Measurements from ENCODE around the gene PUM1. TPM values are rescaled to one million over a fixed set of nuclear protein-coding genes. Genes with fewer than 3 reads are reported as not detected.

The PUM1 gene
- total RNA-seq, 2 donors from 2014 or later = 207 to 210 TPM

- no peak overlapping the region for H3K9ac ChIP-seq (ENCODE audit: extremely low read depth, low read length, poor library complexity, severe bottlenecking)
- no peak overlapping the region for H3K27ac ChIP-seq (ENCODE audit: low read depth, low read length)
- no peaks in the 10 kb centered on the region for H3K9me3 Mint-ChIP-seq
- no peak for TF ChIP-seq CTCF (conservative IDR thresholded peaks at IDR 0.05)
- DNase-seq = no peak
- H3K36me3 ChIP-seq (ENCODE audit: control insufficient read depth, insufficient read depth, low read length) = no peaks in the 10 kb centered on the region
- no peak overlapping the region for H3K4me3 ChIP-seq (ENCODE audit: low read length)
- H3K4me1 Mint-ChIP-seq = peaks cover 28% of the 10 kb centered on the region
- H3K27ac Mint-ChIP-seq = no peak overlapping the region
- H3K27me3 Mint-ChIP-seq (ENCODE audit: insufficient read depth) = no peaks in the 10 kb centered on the region
- no peaks in the 10 kb centered on the region for H3K27me3 ChIP-seq (ENCODE audit: control insufficient read depth, insufficient read depth, low read length, poor library complexity, severe bottlenecking)
- H3K9me3 ChIP-seq (ENCODE audit: control insufficient read depth, low read length) = no peaks in the 10 kb centered on the region
- peaks cover 5% of the 10 kb centered on the region for H3K36me3 Mint-ChIP-seq (ENCODE audit: low read depth)
- WGBS, 2 experiments (ENCODE audit: insufficient coverage in 1 of 2, insufficient read length in 1 of 2) = 86 to 95% methylated on average over 4 to 9 of the region's 10 CpGs
- H3K4me3 Mint-ChIP-seq = no peak overlapping the region
- H3K4me1 ChIP-seq (ENCODE audit: control insufficient read depth, insufficient read depth, low read length) = peaks cover 4% of the 10 kb centered on the region
Observed at GRCh38 chr1:30890502-30891226, 174.9 kb downstream of the PUM1 start.

GRCh38 chr1:30889511-30889910 is 176.0 kb downstream of the PUM1 start:
- DNase-seq = no peak
- Mint-ChIP-seq H3K9me3 (no peaks in the 10 kb centered on the region), H3K36me3 (ENCODE audit: low read depth) (peaks cover 5% of the 10 kb centered on the region), H3K4me3 (no peak overlapping the region), H3K27ac (no peak overlapping the region), H3K27me3 (ENCODE audit: insufficient read depth) (no peaks in the 10 kb centered on the region), H3K4me1 (peaks cover 21% of the 10 kb centered on the region)
- Histone ChIP-seq H3K9me3 (ENCODE audit: control insufficient read depth, low read length) (no peaks in the 10 kb centered on the region), H3K36me3 (ENCODE audit: control insufficient read depth, insufficient read depth, low read length) (no peaks in the 10 kb centered on the region), H3K9ac (ENCODE audit: extremely low read depth, low read length, poor library complexity, severe bottlenecking) (no peak overlapping the region), H3K4me1 (ENCODE audit: control insufficient read depth, insufficient read depth, low read length) (peaks cover 4% of the 10 kb centered on the region), H3K27me3 (ENCODE audit: control insufficient read depth, insufficient read depth, low read length, poor library complexity, severe bottlenecking) (no peaks in the 10 kb centered on the region), H3K4me3 (ENCODE audit: low read length) (no peak overlapping the region), H3K27ac (ENCODE audit: low read depth, low read length) (no peak overlapping the region)
- TF ChIP-seq CTCF (conservative IDR thresholded peaks at IDR 0.05) = no peak
- WGBS, 2 experiments (ENCODE audit: insufficient coverage in 1 of 2, insufficient read length in 1 of 2) = 94 to 99% methylated on average over 5 of the region's 5 CpGs

GRCh38 chr1:30888975-30889374 is 176.5 kb downstream of the PUM1 start:
- Mint-ChIP-seq H3K36me3 (ENCODE audit: low read depth) (peaks cover 4% of the 10 kb centered on the region), H3K4me1 (peaks cover 20% of the 10 kb centered on the region), H3K4me3 (no peak overlapping the region), H3K27me3 (ENCODE audit: insufficient read depth) (no peaks in the 10 kb centered on the region), H3K27ac (no peak overlapping the region), H3K9me3 (no peaks in the 10 kb centered on the region)
- no peaks in the 10 kb centered on the region for H3K27me3 ChIP-seq (ENCODE audit: control insufficient read depth, insufficient read depth, low read length, poor library complexity, severe bottlenecking)
- TF ChIP-seq CTCF (conservative IDR thresholded peaks at IDR 0.05) = no peak
- no peak overlapping the region for H3K4me3 ChIP-seq (ENCODE audit: low read length)
- no peak overlapping the region for H3K27ac ChIP-seq (ENCODE audit: low read depth, low read length)
- H3K9ac ChIP-seq (ENCODE audit: extremely low read depth, low read length, poor library complexity, severe bottlenecking) = no peak overlapping the region
- no peaks in the 10 kb centered on the region for H3K36me3 ChIP-seq (ENCODE audit: control insufficient read depth, insufficient read depth, low read length)
- no peak for DNase-seq
- WGBS, 2 experiments (ENCODE audit: insufficient coverage in 1 of 2, insufficient read length in 1 of 2) = 87 to 94% methylated on average over 3 of the region's 3 CpGs
- H3K4me1 ChIP-seq (ENCODE audit: control insufficient read depth, insufficient read depth, low read length) = peaks cover 4% of the 10 kb centered on the region
- H3K9me3 ChIP-seq (ENCODE audit: control insufficient read depth, low read length) = no peaks in the 10 kb centered on the region
